T47D (cell line): Measurements from ENCODE around the gene RCBTB2.

Experiments used
- DNase-seq, 2 experiments: peaks; one replicate each; pipeline versions ENCODE4 v3.0.0 to v3.0.0-alpha.2; 2011 to 2012; ENCODE audit warnings: low read depth in 1 of 2, low spot score in 1 of 2
- JUND ChIP-seq: IDR thresholded peaks from 2 replicates; pipeline ENCODE4 v1.6.1; 2012; ENCODE audit warnings: low read depth
- in situ Hi-C: cut with HindIII; loops from 2 replicates; pipeline ENCODE4 v1.10.0; 2016; ENCODE audit warnings: low sequenced_read_pairs, low pct_unique_long_range_greater_than_20kb

RCBTB2 gene

GRCh38 chr13:48508011-48508410, 24.9 kb downstream of the RCBTB2 start:
- no peak for TF ChIP-seq JUND
- in situ Hi-C loops: no loop called here
- no peak for DNase-seq

GRCh38 chr13:48507021-48507420, 25.9 kb downstream of the RCBTB2 start:
- DNase-seq: no peak
- no peak for TF ChIP-seq JUND
- in situ Hi-C loops: no loop called here

- no peak for DNase-seq
- no peak for TF ChIP-seq JUND
- in situ Hi-C loops: no loop called here
Measured at GRCh38 chr13:48506092-48506701, 26.7 kb downstream of the RCBTB2 start.

- no peak for DNase-seq
- TF ChIP-seq JUND: no peak
- in situ Hi-C loops: no loop called here
Measured at GRCh38 chr13:48505597-48506091, 27.2 kb downstream of the RCBTB2 start.

GRCh38 chr13:48505012-48505411, 27.9 kb downstream of the RCBTB2 start:
- no peak for DNase-seq
- no peak for TF ChIP-seq JUND
- in situ Hi-C loops: no loop called here

GRCh38 chr13:48504606-48505005, 28.3 kb downstream of the RCBTB2 start:
- DNase-seq: no peak
- in situ Hi-C loops: no loop called here
- TF ChIP-seq JUND: no peak

GRCh38 chr13:48502601-48503319, 30.1 kb downstream of the RCBTB2 start:
- TF ChIP-seq JUND: no peak
- DNase-seq: no peak
- in situ Hi-C loops: no loop called here

- in situ Hi-C loops: no loop called here
Measured at GRCh38 chr13:48501705-48502104, 31.2 kb downstream of the RCBTB2 start.

GRCh38 chr13:48500652-48501197, 32.2 kb downstream of the RCBTB2 start:
- TF ChIP-seq JUND: no peak
- in situ Hi-C loops: no loop called here
- DNase-seq: no peak

More at GRCh38 chr13:48501705-48502104, 31.2 kb downstream of the RCBTB2 start:
- TF ChIP-seq JUND: no peak
- no peak for DNase-seq

- TF ChIP-seq JUND: no peak
Measured at GRCh38 chr13:48497669-48498068, 35.2 kb downstream of the RCBTB2 start.

GRCh38 chr13:48496271-48497161, 36.4 kb downstream of the RCBTB2 start:
- in situ Hi-C loops: no loop called here
- DNase-seq: no peak
- TF ChIP-seq JUND: no peak

More at GRCh38 chr13:48497669-48498068, 35.2 kb downstream of the RCBTB2 start:
- in situ Hi-C loops: no loop called here
- DNase-seq: no peak

- no peak for DNase-seq
- no peak for TF ChIP-seq JUND
- in situ Hi-C loops: no loop called here
Measured at GRCh38 chr13:48494874-48495273, 38.0 kb downstream of the RCBTB2 start.
